Osteocyte (in vitro differentiated cells): ENCODE data around the gene PAK3. TPM values are rescaled to one million over a fixed set of nuclear protein-coding genes. Genes with fewer than 3 reads are reported as not detected.
A peak's percentile ranks its signal among the peaks of the same experiment; 100 is the strongest.

ENCODE experiments used
- DNase-seq: peaks from one replicate; pipeline ENCODE4 v3.0.0; 2021; ENCODE audit warnings: mixed read lengths; ENCODE audit not compliant: unreplicated experiment; ENCODE audit errors: extremely low spot score
- H3K27ac Mint-ChIP-seq: one replicate; pipeline ENCODE4 v1.8.0; 2021; ENCODE audit warnings: mild to moderate bottlenecking, mixed read lengths; ENCODE audit not compliant: unreplicated experiment
- H3K27me3 Mint-ChIP-seq: one replicate; pipeline ENCODE4 v1.8.0; 2021; ENCODE audit warnings: mixed read lengths; ENCODE audit not compliant: unreplicated experiment
- H3K36me3 Mint-ChIP-seq: one replicate; pipeline ENCODE4 v1.8.0; 2021; ENCODE audit warnings: mixed read lengths; ENCODE audit not compliant: unreplicated experiment
- H3K4me1 Mint-ChIP-seq: one replicate; pipeline ENCODE4 v1.8.0; 2021; ENCODE audit warnings: mixed read lengths; ENCODE audit not compliant: unreplicated experiment
- H3K4me3 Mint-ChIP-seq: one replicate; pipeline ENCODE4 v1.8.0; 2021; ENCODE audit warnings: mild to moderate bottlenecking, moderate library complexity, mixed read lengths; ENCODE audit not compliant: unreplicated experiment
- H3K9me3 Mint-ChIP-seq: one replicate; pipeline ENCODE4 v1.8.0; 2021; ENCODE audit warnings: mixed read lengths; ENCODE audit not compliant: unreplicated experiment
- CTCF ChIP-seq: fragments of 200-600 bp; sonication (generic); IDR thresholded peaks from 2 replicates; pipeline ENCODE4 v1.5.0; 2021; ENCODE audit warnings: antibody characterized with exemption, mild to moderate bottlenecking, moderate library complexity
- total RNA-seq: library from RNA; stranded (reverse); gene quantifications from 2 replicates; pipeline ENCODE4 v1.2.1, GENCODE V29; 2021

PAK3 gene
- total RNA-seq, 1 donor from 2014 or later = not detected

DNA sequence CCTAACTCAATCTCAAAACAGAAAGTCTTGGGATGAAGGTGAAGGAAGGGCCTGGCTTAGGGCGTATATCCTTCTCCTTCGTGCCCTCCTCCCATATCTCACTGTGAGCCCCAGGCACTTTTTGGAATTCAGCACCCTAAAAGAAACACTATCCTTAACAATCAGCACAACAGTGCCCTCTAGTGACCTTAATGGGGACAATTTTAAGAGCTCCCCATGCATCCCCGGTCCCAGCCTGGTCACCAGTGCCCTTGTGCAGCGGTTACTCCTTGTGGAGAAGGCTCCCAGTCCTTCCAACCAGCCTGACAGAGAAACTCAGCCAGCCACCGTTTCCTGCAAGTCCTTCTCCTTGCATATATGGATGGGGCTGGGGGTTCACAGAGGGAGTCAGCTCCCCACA lies 4.2 kb downstream of the PAK3 start:
- H3K36me3 Mint-ChIP-seq = no peaks in the 10 kb centered on the region
- no peak for DNase-seq
- H3K27me3 Mint-ChIP-seq = peaks cover 7% of the 10 kb centered on the region

GRCh38 chrX:111101580-111101979 lies 5.6 kb downstream of the PAK3 start:
- H3K4me1 Mint-ChIP-seq = peaks cover 2% of the 10 kb centered on the region
- H3K36me3 Mint-ChIP-seq = no peaks in the 10 kb centered on the region

More for the DNA sequence above, 4.2 kb downstream of the PAK3 start:
- Mint-ChIP-seq H3K4me1 (peaks cover 9% of the 10 kb centered on the region), H3K27ac (no peak overlapping the region), H3K9me3 (no peaks in the 10 kb centered on the region), H3K4me3 (no peak overlapping the region)
- peak; percentile 39 for TF ChIP-seq CTCF

DNA sequence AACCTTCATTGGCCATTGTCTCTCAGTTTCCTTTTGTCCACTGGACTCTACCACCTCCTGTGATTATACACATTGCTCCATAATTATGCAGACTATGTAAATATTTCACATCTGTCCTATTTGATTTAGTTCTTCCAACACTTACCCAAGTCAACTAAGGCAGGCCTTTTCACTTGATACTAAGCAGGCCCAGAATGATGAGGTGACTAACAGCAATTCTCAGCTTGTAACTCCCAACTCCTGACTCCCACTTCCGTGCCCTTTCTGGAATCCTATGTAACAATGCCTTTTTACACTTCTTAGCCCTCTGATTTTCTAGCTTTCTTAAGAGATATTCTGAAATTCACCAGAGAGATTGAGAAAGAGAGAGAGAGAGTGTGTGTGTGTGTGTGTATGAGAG lies 6.6 kb downstream of the PAK3 start:
- no peak overlapping the region for H3K27ac Mint-ChIP-seq
- H3K4me1 Mint-ChIP-seq = no peaks in the 10 kb centered on the region
- H3K9me3 Mint-ChIP-seq = no peaks in the 10 kb centered on the region
- TF ChIP-seq CTCF = no peak
- no peaks in the 10 kb centered on the region for H3K27me3 Mint-ChIP-seq
- H3K4me3 Mint-ChIP-seq = no peak overlapping the region
- no peak for DNase-seq
- no peaks in the 10 kb centered on the region for H3K36me3 Mint-ChIP-seq

More at GRCh38 chrX:111101580-111101979, 5.6 kb downstream of the PAK3 start:
- TF ChIP-seq CTCF = no peak
- H3K27me3 Mint-ChIP-seq = no peaks in the 10 kb centered on the region
- H3K9me3 Mint-ChIP-seq = no peaks in the 10 kb centered on the region
- no peak for DNase-seq
- H3K27ac Mint-ChIP-seq = no peak overlapping the region
- no peak overlapping the region for H3K4me3 Mint-ChIP-seq

GRCh38 chrX:111103246-111103645 lies 7.3 kb downstream of the PAK3 start:
- Mint-ChIP-seq H3K27me3 (no peaks in the 10 kb centered on the region), H3K27ac (no peak overlapping the region), H3K4me1 (no peaks in the 10 kb centered on the region), H3K4me3 (no peak overlapping the region), H3K36me3 (no peaks in the 10 kb centered on the region), H3K9me3 (no peaks in the 10 kb centered on the region)
- no peak for DNase-seq
- no peak for TF ChIP-seq CTCF

- Mint-ChIP-seq H3K4me1 (no peaks in the 10 kb centered on the region), H3K9me3 (no peaks in the 10 kb centered on the region), H3K36me3 (no peaks in the 10 kb centered on the region), H3K27me3 (no peaks in the 10 kb centered on the region), H3K4me3 (no peak overlapping the region), H3K27ac (no peak overlapping the region)
- no peak for TF ChIP-seq CTCF
- DNase-seq = no peak
These were observed 14.2 kb downstream of the PAK3 start for GRCh38 chrX:111110098-111110775.
